ENCODE results near the gene PRPF19. TPM values are rescaled to one million over a fixed set of nuclear protein-coding genes. Genes with fewer than 3 reads are reported as not detected.

The PRPF19 gene
- total and polyA plus RNA-seq, 9 of the 15 experiments (the other 6 are each of a cell fraction or from before 2014, with no cell fraction given): 9.4 to 212 (median 73.2) TPM

DNA sequence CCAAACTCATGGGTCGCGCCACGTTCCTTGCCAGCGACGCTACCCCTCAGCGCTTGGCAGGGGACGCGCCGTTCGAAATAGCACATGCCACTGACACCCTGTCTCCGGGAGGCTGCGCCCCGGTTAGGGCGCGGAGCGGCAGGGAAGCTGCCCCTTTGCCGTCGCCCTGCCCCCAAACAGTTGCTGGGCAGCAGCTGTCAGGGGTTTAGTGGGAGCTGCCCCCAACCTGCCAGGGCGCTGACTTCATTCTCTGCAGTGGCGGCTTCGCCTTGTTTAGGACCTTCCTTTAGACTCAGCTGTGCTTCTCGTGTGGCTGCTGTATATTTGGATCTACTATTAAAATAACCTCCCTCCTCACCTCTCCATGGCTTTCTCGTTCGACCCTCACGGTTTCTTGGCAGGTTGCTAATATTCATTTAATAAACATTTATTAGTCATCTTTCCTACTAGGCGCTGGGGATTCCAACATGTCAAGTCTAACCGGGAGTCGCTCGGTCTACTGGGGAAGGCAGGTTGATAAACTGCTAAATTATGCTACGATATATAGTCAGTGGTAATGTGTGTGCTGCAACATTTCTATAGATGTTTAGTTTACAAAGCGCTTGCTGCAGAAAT lies 8.4 kb upstream of the PRPF19 start:
- ATAC-seq: peak; percentile 55
- ChIA-PET CTCF (ENCODE audit: low intra/inter-chr PET ratio) (interaction anchor here (0.7 kb wide), 1 partner anchor 258 kb away, joined by 3 read pairs; no protein-coding TSS in a partner anchor), POLR2A (interaction anchor here (0.5 to 2.3 kb wide), 10 partner anchors 9 to 470 kb away, joined by 3 to 14 read pairs (median 4); partner anchors contain the start of genes PRPF19, TMEM132A and VPS37C)
- Histone ChIP-seq H3K36me3 (ENCODE audit: control insufficient read depth, insufficient read depth, low read length) (peaks cover 25% of the 10 kb centered on the region), H3K4me3 (peak overlapping the region; percentile 50), H4K20me1 (replicated peaks; ENCODE audit: control insufficient read depth, insufficient read depth, low read length) (peaks cover 5% of the 10 kb centered on the region; the same call in 1 of the 2 replicates), H3K9me1 (ENCODE audit: control insufficient read depth, insufficient read depth, low read length) (no peaks in the 10 kb centered on the region), H3K4me2 (ENCODE audit: insufficient read depth, low read length) (peak overlapping the region; percentile 94), H3K79me2 (ENCODE audit: control insufficient read depth, insufficient read depth, low read length) (peaks cover 54% of the 10 kb centered on the region), H3K4me1 (replicated peaks in 1 of 2; ENCODE audit: control insufficient read depth in 2 of 2, insufficient read depth in 2 of 2, low read length in 2 of 2) (peaks cover 17 to 29% of the 10 kb centered on the region in 2 experiments; a peak in 4 of 5 replicates), H3K27me3 (ENCODE audit: control insufficient read depth in 2 of 2, insufficient read depth in 2 of 2, low read length in 2 of 2) (no peaks in the 10 kb centered on the region), H3K27ac (ENCODE audit: extremely low read depth, low read depth, low read length) (peak overlapping the region; percentile 93), H2AFZ (ENCODE audit: low read depth, low read length) (peak overlapping the region; percentile 100), H3K9me3 (replicated peaks; ENCODE audit: control insufficient read depth, insufficient read depth, low read depth, low read length) (peaks cover 8% of the 10 kb centered on the region), H3K9ac (ENCODE audit: insufficient read depth in 1 of 2, low read depth in 2 of 2, low read length in 2 of 2) (peak overlapping the region; percentile 91 to 96)
- in situ Hi-C loops (cut with MboI): no loop called here
- intact Hi-C loops (cut with micrococcal nuclease): loop anchor here (2.0 kb wide), 1 partner anchor 50 kb away; no protein-coding TSS in a partner anchor
- peak; percentile 35 to 64 (median 58) for DNase-seq (ENCODE audit: extremely low read depth in 1 of 4, low spot score in 3 of 4)
- no TSS peak for BruUV-seq (replicated peaks)
- no peak for FAIRE-seq
- WGBS (ENCODE audit: insufficient coverage, low coverage, missing lambda C conversion rate): 6% methylated on average over 26 of the region's 31 CpGs
- TF ChIP-seq ETS2 (tag; IDR thresholded peaks at IDR 0.05; ENCODE audit: borderline replicate concordance, poor library complexity, severe bottlenecking) (no peak), ZFP1 (CRISPR knock-in tag; IDR thresholded peaks at IDR 0.05) (no peak), MAFF (IDR thresholded peaks at IDR 0.05; ENCODE audit: low read length) (no peak), MTA1 (IDR thresholded peaks at IDR 0.05; ENCODE audit: borderline replicate concordance) (no peak), RBFOX2 (IDR thresholded peaks at IDR 0.05; ENCODE audit: low read depth, low read length) (peak; percentile 62), FOXJ3 (CRISPR knock-in tag; IDR thresholded peaks at IDR 0.05) (no peak), ZNF239 (CRISPR knock-in tag; IDR thresholded peaks at IDR 0.05) (no peak), NCOA6 (IDR thresholded peaks at IDR 0.05) (no peak), ZNF584 (CRISPR knock-in tag; IDR thresholded peaks at IDR 0.05; ENCODE audit: low read depth) (no peak), POLR2G (IDR thresholded peaks at IDR 0.05; ENCODE audit: low read depth, low read length) (peak; percentile 20), XRCC5 (IDR thresholded peaks at IDR 0.05; ENCODE audit: low read depth, low read length) (no peak)
- TF ChIP-seq, protein P1, sequence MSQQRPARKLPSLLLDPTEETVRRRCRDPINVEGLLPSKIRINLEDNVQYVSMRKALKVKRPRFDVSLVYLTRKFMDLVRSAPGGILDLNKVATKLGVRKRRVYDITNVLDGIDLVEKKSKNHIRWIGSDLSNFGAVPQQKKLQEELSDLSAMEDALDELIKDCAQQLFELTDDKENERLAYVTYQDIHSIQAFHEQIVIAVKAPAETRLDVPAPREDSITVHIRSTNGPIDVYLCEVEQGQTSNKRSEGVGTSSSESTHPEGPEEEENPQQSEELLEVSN (IDR thresholded peaks at IDR 0.05; ENCODE audit: borderline replicate concordance in 1 of 2, extremely low read depth in 1 of 2, insufficient read depth in 1 of 2, insufficient read length in 1 of 2, low read depth in 1 of 2, low read length in 1 of 2, poor library complexity in 1 of 2, severe bottlenecking in 1 of 2): peak in 1 of 2 experiments; percentile 44
- TF ChIP-seq, protein P2, sequence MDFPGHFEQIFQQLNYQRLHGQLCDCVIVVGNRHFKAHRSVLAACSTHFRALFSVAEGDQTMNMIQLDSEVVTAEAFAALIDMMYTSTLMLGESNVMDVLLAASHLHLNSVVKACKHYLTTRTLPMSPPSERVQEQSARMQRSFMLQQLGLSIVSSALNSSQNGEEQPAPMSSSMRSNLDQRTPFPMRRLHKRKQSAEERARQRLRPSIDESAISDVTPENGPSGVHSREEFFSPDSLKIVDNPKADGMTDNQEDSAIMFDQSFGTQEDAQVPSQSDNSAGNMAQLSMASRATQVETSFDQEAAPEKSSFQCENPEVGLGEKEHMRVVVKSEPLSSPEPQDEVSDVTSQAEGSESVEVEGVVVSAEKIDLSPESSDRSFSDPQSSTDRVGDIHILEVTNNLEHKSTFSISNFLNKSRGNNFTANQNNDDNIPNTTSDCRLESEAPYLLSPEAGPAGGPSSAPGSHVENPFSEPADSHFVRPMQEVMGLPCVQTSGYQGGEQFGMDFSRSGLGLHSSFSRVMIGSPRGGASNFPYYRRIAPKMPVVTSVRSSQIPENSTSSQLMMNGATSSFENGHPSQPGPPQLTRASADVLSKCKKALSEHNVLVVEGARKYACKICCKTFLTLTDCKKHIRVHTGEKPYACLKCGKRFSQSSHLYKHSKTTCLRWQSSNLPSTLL (IDR thresholded peaks at IDR 0.05): no peak
- TF ChIP-seq, protein P3, sequence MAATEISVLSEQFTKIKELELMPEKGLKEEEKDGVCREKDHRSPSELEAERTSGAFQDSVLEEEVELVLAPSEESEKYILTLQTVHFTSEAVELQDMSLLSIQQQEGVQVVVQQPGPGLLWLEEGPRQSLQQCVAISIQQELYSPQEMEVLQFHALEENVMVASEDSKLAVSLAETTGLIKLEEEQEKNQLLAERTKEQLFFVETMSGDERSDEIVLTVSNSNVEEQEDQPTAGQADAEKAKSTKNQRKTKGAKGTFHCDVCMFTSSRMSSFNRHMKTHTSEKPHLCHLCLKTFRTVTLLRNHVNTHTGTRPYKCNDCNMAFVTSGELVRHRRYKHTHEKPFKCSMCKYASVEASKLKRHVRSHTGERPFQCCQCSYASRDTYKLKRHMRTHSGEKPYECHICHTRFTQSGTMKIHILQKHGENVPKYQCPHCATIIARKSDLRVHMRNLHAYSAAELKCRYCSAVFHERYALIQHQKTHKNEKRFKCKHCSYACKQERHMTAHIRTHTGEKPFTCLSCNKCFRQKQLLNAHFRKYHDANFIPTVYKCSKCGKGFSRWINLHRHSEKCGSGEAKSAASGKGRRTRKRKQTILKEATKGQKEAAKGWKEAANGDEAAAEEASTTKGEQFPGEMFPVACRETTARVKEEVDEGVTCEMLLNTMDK (IDR thresholded peaks at IDR 0.05; ENCODE audit: borderline replicate concordance, insufficient read depth, low read depth, low read length, poor library complexity, severe bottlenecking): no peak
